ENCODE measurements around the gene ARL4A. TPM values are rescaled to one million over a fixed set of nuclear protein-coding genes. Genes with fewer than 3 reads are reported as not detected.
A peak's percentile ranks its signal among the peaks of the same experiment; 100 is the strongest.

ARL4A gene
- total RNA-seq, 4 donors from 2014 or later = 98.1 to 116 (median 112) TPM

DNA sequence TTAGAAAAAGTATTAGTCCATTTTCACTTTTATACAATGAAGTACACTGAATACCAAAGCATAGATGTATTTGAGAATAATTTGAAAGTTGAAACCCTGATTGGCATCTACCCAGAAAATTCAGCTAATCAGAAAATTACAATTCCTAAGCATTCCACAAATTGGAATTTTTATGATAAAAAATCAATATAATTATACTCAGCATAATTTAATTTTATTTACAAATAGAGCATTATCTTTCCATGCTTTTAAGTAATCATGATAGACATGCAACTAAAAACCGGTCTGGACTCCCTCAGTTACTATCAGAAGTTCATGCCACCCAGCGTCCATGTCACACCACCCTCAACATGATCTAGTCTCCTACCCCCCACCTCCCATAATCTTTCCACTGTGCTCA is 50.4 kb downstream of the ARL4A start:
- Histone ChIP-seq H3K36me3 (no peaks in the 10 kb centered on the region), H3K27ac (peak overlapping the region; percentile 47), H3K4me1 (peaks cover 14% of the 10 kb centered on the region), H3K9me3 (no peaks in the 10 kb centered on the region), H3K4me3 (no peak overlapping the region), H3K27me3 (no peaks in the 10 kb centered on the region)
- 85% methylated on average over 2 of the region's 2 CpGs for WGBS
- no peak for DNase-seq (ENCODE audit: low spot score in 2 of 2)
- TF ChIP-seq, protein P1, sequence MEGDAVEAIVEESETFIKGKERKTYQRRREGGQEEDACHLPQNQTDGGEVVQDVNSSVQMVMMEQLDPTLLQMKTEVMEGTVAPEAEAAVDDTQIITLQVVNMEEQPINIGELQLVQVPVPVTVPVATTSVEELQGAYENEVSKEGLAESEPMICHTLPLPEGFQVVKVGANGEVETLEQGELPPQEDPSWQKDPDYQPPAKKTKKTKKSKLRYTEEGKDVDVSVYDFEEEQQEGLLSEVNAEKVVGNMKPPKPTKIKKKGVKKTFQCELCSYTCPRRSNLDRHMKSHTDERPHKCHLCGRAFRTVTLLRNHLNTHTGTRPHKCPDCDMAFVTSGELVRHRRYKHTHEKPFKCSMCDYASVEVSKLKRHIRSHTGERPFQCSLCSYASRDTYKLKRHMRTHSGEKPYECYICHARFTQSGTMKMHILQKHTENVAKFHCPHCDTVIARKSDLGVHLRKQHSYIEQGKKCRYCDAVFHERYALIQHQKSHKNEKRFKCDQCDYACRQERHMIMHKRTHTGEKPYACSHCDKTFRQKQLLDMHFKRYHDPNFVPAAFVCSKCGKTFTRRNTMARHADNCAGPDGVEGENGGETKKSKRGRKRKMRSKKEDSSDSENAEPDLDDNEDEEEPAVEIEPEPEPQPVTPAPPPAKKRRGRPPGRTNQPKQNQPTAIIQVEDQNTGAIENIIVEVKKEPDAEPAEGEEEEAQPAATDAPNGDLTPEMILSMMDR (IDR thresholded peaks at IDR 0.05) = no peak
- TF ChIP-seq POLR2AphosphoS5 (IDR thresholded peaks at IDR 0.05) (no peak), POLR2A (IDR thresholded peaks at IDR 0.05) (no peak), EP300 (IDR thresholded peaks at IDR 0.05) (no peak)

DNA sequence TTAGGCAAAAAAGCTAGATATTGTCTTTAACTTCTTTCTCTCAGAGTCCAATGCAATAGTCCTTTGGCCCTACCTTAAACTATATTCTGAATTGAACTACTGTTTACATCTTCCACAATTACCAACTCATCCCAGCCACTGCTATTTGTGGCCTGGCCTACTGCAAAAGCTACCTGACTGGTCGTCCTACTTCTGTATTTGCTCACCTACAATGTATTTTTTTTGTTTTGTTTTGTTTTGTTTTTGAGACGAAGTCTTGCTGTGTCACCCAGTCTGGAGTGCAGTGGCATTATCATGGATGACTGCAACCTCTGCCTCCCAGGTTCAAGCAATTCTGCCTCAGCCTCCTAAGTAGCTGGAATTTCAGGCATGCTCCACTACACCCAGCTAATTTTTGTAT is 51.2 kb downstream of the ARL4A start:
- 51% methylated on average over 2 of the region's 2 CpGs for WGBS
- Histone ChIP-seq H3K9me3 (no peaks in the 10 kb centered on the region), H3K36me3 (no peaks in the 10 kb centered on the region), H3K4me3 (no peak overlapping the region), H3K27ac (peak overlapping the region; percentile 47), H3K4me1 (peaks cover 14% of the 10 kb centered on the region), H3K27me3 (no peaks in the 10 kb centered on the region)
- TF ChIP-seq POLR2AphosphoS5 (IDR thresholded peaks at IDR 0.05) (no peak), POLR2A (IDR thresholded peaks at IDR 0.05) (no peak), EP300 (IDR thresholded peaks at IDR 0.05) (no peak)
- TF ChIP-seq, protein P1 (IDR thresholded peaks at IDR 0.05) = no peak
- DNase-seq (ENCODE audit: low spot score in 2 of 2) = no peak

Other genes starting within 250 kb of the ARL4A start
- 1 to 10 TPM; 3.1 to 4.9 (median 3.8) TPM for gene SCIN, start 116.9 kb upstream of the ARL4A start, total RNA-seq